Raji (cell line): ENCODE measurements around the gene DENND10.
A peak's percentile ranks its signal among the peaks of the same experiment; 100 is the strongest.

Source experiments
- POLR2A ChIP-seq: IDR thresholded peaks from 2 replicates; pipeline ENCODE4 v1.6.1; 2011; ENCODE audit warnings: low read depth, low read length, control low read depth; ENCODE audit not compliant: insufficient read depth

Gene DENND10

GRCh38 chr10:119087271-119087882 lies 16.5 kb upstream of the DENND10 start:
- TF ChIP-seq POLR2A, result 0 out of 2 replicates have a peak, but pooled peaks have one; percentile 29

GRCh38 chr10:119090026-119090795 lies 13.7 kb upstream of the DENND10 start:
- TF ChIP-seq POLR2A, result no peak

- TF ChIP-seq POLR2A, result no peak
Measured at GRCh38 chr10:119090968-119091367, 12.9 kb upstream of the DENND10 start.

GRCh38 chr10:119095640-119096039 lies 8.3 kb upstream of the DENND10 start:
- TF ChIP-seq POLR2A, result no peak

- no peak for TF ChIP-seq POLR2A
Measured at GRCh38 chr10:119098576-119098975, 5.3 kb upstream of the DENND10 start.

- no peak for TF ChIP-seq POLR2A
Measured at GRCh38 chr10:119100434-119101238, 3.3 kb upstream of the DENND10 start.

- TF ChIP-seq POLR2A, result no peak
Measured at GRCh38 chr10:119101366-119102098, 2.4 kb upstream of the DENND10 start.

- no peak for TF ChIP-seq POLR2A
Measured at GRCh38 chr10:119103241-119103902, 541 bp upstream of the DENND10 start.

GRCh38 chr10:119104654-119105015 lies 722 bp downstream of the DENND10 start:
- TF ChIP-seq POLR2A, result no peak

GRCh38 chr10:119105155-119105554 lies 1.2 kb downstream of the DENND10 start:
- TF ChIP-seq POLR2A, result no peak

GRCh38 chr10:119112056-119112455 lies 8.1 kb downstream of the DENND10 start:
- no peak for TF ChIP-seq POLR2A

- no peak for TF ChIP-seq POLR2A
Measured at GRCh38 chr10:119113751-119114732, 10.1 kb downstream of the DENND10 start.

- TF ChIP-seq POLR2A, result no peak
Measured at GRCh38 chr10:119115926-119116325, 12.0 kb downstream of the DENND10 start.
